Stimulated activated CD4-positive, alpha-beta T cell treated with anti-CD3 and anti-CD28 coated beads, Interleukin-2, amount 100 ng/mL, for 4 hours (primary cell): ENCODE results near the gene ARL2.
A peak's percentile ranks its signal among the peaks of the same experiment; 100 is the strongest.
"Not testable (repeated sequence)": the region's sequence is repeated elsewhere in the genome, so short reads cannot be mapped to it uniquely, and the experiment has no call there.

Source experiments
- DNase-seq: peaks from one replicate; pipeline ENCODE4 v3.0.0-alpha.2; 2020; ENCODE audit warnings: low read depth

The ARL2 gene

GRCh38 chr11:65008016-65008415 lies 5.9 kb upstream of the ARL2 start:
- no peak for DNase-seq

- DNase-seq = no peak
Measured at GRCh38 chr11:65008873-65009272, 5.1 kb upstream of the ARL2 start.

GRCh38 chr11:65013130-65013887 lies 651 bp upstream of the ARL2 start:
- peak; percentile 88 for DNase-seq

GRCh38 chr11:65014726-65015227 lies 817 bp downstream of the ARL2 start:
- DNase-seq = no peak

GRCh38 chr11:65016705-65017104 lies 2.7 kb downstream of the ARL2 start:
- DNase-seq = no peak

GRCh38 chr11:65017937-65018336 lies 4.0 kb downstream of the ARL2 start:
- DNase-seq = no peak

- DNase-seq = no peak
Measured at GRCh38 chr11:65019824-65020223, 5.9 kb downstream of the ARL2 start.

GRCh38 chr11:65021003-65021402 lies 7.0 kb downstream of the ARL2 start:
- no peak for DNase-seq

- DNase-seq = no peak
Measured at GRCh38 chr11:65021509-65021908, 7.5 kb downstream of the ARL2 start.

- DNase-seq = not testable (repeated sequence)
Measured at GRCh38 chr11:65023502-65023901, 9.5 kb downstream of the ARL2 start.

- DNase-seq = no peak
Measured at GRCh38 chr11:65026810-65027209, 12.8 kb downstream of the ARL2 start.

GRCh38 chr11:65027213-65028067 lies 13.5 kb downstream of the ARL2 start, which contains the start of gene SNX15:
TSS of gene SNX15 (plus strand) at chr11:65027439. CDS start at chr11:65027538, 99 bp downstream.
- DNase-seq = peak; percentile 86

- no peak for DNase-seq
Measured at GRCh38 chr11:65032216-65032615, 18.3 kb downstream of the ARL2 start.

GRCh38 chr11:65034423-65034822 lies 20.5 kb downstream of the ARL2 start:
- DNase-seq = no peak

GRCh38 chr11:65035579-65035978 lies 21.6 kb downstream of the ARL2 start:
- DNase-seq = no peak

- no peak for DNase-seq
Measured at GRCh38 chr11:65036931-65037330, 23.0 kb downstream of the ARL2 start.

- DNase-seq = no peak
Measured at GRCh38 chr11:65040520-65040846, 26.5 kb downstream of the ARL2 start.

- peak; percentile 63 for DNase-seq
Measured at GRCh38 chr11:65040847-65041622, 27.1 kb downstream of the ARL2 start, which contains the start of gene SAC3D1. TSS of gene SAC3D1 (plus strand) at chr11:65041210. CDS start at chr11:65041293, 83 bp downstream.

- no peak for DNase-seq
Measured at GRCh38 chr11:65042891-65043290, 28.9 kb downstream of the ARL2 start.

- no peak for DNase-seq
Measured at GRCh38 chr11:65043881-65044501, 30.0 kb downstream of the ARL2 start.

GRCh38 chr11:65045061-65045460 lies 31.1 kb downstream of the ARL2 start:
- no peak for DNase-seq

- DNase-seq = no peak
Measured at GRCh38 chr11:65045728-65046127, 31.8 kb downstream of the ARL2 start.
